Thyroid gland (tissue), 4 donors: ENCODE data around the gene SLC25A30. TPM values are rescaled to one million over a fixed set of nuclear protein-coding genes. Genes with fewer than 3 reads are reported as not detected.

Experiments
- DNase-seq, 2 donors: peaks; one replicate each; pipeline ENCODE4 v3.0.0-alpha.2; 2019
- H3K27ac ChIP-seq, 3 donors: fragments of 200-600 bp; sonication (generic); 1 replicate in 2 of 3; 2 replicates in 1 of 3; pipeline ENCODE4 v1.5.1; 2016 to 2019; ENCODE audit warnings: mild to moderate bottlenecking in 1 of 3, moderate library complexity in 1 of 3
- H3K27me3 ChIP-seq: fragments of 200-600 bp; sonication (generic); one replicate; pipeline ENCODE4 v1.5.1; 2019
- H3K36me3 ChIP-seq, 2 donors: fragments of 200-600 bp; sonication (generic); one replicate each; pipeline ENCODE4 v1.5.1; 2016 to 2019
- H3K4me1 ChIP-seq, 2 donors: fragments of 200-600 bp; sonication (generic); one replicate each; pipeline ENCODE4 v1.5.1; 2017 to 2019
- H3K4me3 ChIP-seq, 3 donors: fragments of 200-600 bp; sonication (generic); replicated peaks in 1 of 3; 1 replicate in 2 of 3; 2 replicates in 1 of 3; pipeline ENCODE4 v1.5.1; 2016; ENCODE audit warnings: mild to moderate bottlenecking in 1 of 3
- H3K9me3 ChIP-seq: fragments of 200-600 bp; sonication (generic); one replicate; pipeline ENCODE4 v1.5.1; 2017
- POLR2A ChIP-seq, 2 donors: fragments of 450-650 bp; IDR thresholded peaks; one replicate each; pipeline ENCODE4 v1.6.1; 2017; ENCODE audit warnings: antibody characterized with exemption in 2 of 2, mild to moderate bottlenecking in 2 of 2, moderate library complexity in 1 of 2
- WGBS, 2 donors: methylation state at CpG; one replicate each; pipeline ENCODE4 v1.1.5; 2017; 5-methylcytosine and 5-hydroxymethylcytosine counted together
- intact Hi-C: fragments of 100-400 bp; cut with DNase I; formaldehyde crosslinking; loops from one replicate; pipeline ENCODE4 v1.15.1; 2023
- total RNA-seq, 4 donors: library from RNA; depleted of rRNA; stranded (reverse); fragments of >200 nt; gene quantifications; one replicate each; pipeline ENCODE4 v1.2.3, GENCODE V29; 2016
- TF ChIP-seq, protein P1 (sequence below), 6 experiments: fragments of 200-600 bp in 3 of 6; fragments of 450-650 bp in 3 of 6; sonication (generic) in 3 of 6; IDR thresholded peaks; one replicate each; pipeline ENCODE4 v1.5.1; 2016 to 2019; ENCODE audit warnings: antibody characterized with exemption in 6 of 6, mild to moderate bottlenecking in 2 of 6, inconsistent platforms in 1 of 6, moderate library complexity in 1 of 6

SLC25A30 gene
- total RNA-seq, 4 donors from 2014 or later = 11.3 to 16.1 (median 15.9) TPM

DNA sequence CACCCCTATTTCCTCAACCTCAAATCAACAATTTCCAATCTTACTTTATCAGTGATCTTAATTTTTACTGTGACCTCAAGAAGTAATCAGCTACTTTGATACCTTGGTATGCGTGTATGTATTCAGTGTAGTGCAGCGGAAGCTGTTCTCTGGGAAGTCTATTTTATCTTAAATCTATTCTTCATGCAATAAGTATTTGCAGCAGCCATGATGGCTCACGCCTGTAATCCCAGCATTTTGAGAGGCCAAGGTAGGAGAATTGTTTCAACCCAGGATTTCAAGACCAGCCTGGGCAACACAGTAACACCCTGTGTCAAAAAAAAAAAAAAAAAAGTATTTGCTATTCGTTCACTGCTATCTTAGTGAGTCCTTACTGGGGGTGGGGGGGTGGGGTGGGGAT, 6.5 kb downstream of the SLC25A30 start:
- H3K36me3 ChIP-seq = peaks cover 7 to 13% of the 10 kb centered on the region in 2 donors
- 90 to 91% methylated on average over 4 of the region's 4 CpGs for WGBS, 2 donors
- peaks cover 15 to 17% of the 10 kb centered on the region in 2 donors for H3K4me1 ChIP-seq
- H3K27ac ChIP-seq = no peak overlapping the region
- H3K27me3 ChIP-seq = no peaks in the 10 kb centered on the region
- DNase-seq = no peak
- H3K9me3 ChIP-seq = no peaks in the 10 kb centered on the region
- H3K4me3 ChIP-seq = no peak overlapping the region
- TF ChIP-seq, protein P1, sequence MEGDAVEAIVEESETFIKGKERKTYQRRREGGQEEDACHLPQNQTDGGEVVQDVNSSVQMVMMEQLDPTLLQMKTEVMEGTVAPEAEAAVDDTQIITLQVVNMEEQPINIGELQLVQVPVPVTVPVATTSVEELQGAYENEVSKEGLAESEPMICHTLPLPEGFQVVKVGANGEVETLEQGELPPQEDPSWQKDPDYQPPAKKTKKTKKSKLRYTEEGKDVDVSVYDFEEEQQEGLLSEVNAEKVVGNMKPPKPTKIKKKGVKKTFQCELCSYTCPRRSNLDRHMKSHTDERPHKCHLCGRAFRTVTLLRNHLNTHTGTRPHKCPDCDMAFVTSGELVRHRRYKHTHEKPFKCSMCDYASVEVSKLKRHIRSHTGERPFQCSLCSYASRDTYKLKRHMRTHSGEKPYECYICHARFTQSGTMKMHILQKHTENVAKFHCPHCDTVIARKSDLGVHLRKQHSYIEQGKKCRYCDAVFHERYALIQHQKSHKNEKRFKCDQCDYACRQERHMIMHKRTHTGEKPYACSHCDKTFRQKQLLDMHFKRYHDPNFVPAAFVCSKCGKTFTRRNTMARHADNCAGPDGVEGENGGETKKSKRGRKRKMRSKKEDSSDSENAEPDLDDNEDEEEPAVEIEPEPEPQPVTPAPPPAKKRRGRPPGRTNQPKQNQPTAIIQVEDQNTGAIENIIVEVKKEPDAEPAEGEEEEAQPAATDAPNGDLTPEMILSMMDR (IDR thresholded peaks at IDR 0.05) = no peak
- no peak for TF ChIP-seq POLR2A (IDR thresholded peaks at IDR 0.05)
- intact Hi-C loops = loop anchor here (10.0 kb wide), 1 partner anchor 67 kb away; the partner anchor contains the start of gene TPT1

DNA sequence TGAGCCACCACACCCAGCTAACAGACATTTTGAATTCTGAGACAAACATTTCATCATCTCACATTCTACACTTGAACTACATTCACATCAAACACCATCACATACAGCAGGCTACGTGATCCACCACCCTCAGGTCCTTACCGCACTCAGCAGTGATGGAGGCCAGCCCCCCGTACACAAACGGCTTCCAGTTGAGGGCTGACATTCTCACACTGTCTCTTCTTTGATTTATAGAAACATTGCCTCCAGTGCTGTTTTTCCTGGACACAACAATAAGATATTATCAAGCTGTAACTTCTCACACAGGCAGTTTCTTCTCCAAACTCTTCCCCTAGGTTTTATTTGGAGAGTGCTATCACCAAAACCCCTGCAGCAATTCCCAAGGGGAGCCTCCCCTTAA, 7.0 kb downstream of the SLC25A30 start:
- H3K27ac ChIP-seq = no peak overlapping the region
- intact Hi-C loops = loop anchor here (10.0 kb wide), 1 partner anchor 66 kb away; the partner anchor contains the start of gene TPT1
- WGBS, 2 donors = 81 to 87% methylated on average over 4 of the region's 4 CpGs
- no peaks in the 10 kb centered on the region for H3K27me3 ChIP-seq
- no peak overlapping the region for H3K4me3 ChIP-seq
- H3K36me3 ChIP-seq = peaks cover 7 to 13% of the 10 kb centered on the region in 2 donors
- TF ChIP-seq, protein P1 (IDR thresholded peaks at IDR 0.05) = no peak
- no peak for TF ChIP-seq POLR2A (IDR thresholded peaks at IDR 0.05)
- H3K4me1 ChIP-seq = peaks cover 13 to 17% of the 10 kb centered on the region in 2 donors
- H3K9me3 ChIP-seq = no peaks in the 10 kb centered on the region
- DNase-seq = no peak

DNA sequence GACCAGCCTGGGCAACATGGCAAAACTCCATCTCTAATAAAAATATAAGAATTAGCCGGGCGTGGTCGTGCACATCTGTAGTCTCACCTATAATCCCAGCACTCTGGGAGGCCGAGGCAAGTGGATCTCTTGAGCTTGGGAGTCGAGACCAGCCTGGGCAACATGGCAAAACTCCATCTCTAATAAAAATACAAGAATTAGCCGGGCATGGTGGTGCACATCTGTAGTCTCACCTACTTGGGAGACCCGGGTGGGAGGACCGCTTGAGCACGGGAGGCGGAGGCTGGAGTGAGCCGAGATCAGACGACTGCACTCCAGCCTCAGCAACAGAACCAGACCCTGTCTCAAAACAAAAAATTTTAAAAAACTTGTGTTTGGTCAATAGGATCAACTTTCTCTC, 7.7 kb downstream of the SLC25A30 start:
- 91 to 93% methylated on average over 12 of the region's 12 CpGs for WGBS, 2 donors
- Histone ChIP-seq H3K9me3 (no peaks in the 10 kb centered on the region), H3K27ac (no peak overlapping the region), H3K27me3 (no peaks in the 10 kb centered on the region), H3K36me3 (peaks cover 7 to 13% of the 10 kb centered on the region in 2 donors), H3K4me3 (no peak overlapping the region), H3K4me1 (peaks cover 13 to 16% of the 10 kb centered on the region in 2 donors)
- DNase-seq = no peak
- TF ChIP-seq, protein P1 (IDR thresholded peaks at IDR 0.05) = no peak
- no peak for TF ChIP-seq POLR2A (IDR thresholded peaks at IDR 0.05)
- intact Hi-C loops = loop anchor here (10.0 kb wide), 1 partner anchor 66 kb away; the partner anchor contains the start of gene TPT1

DNA sequence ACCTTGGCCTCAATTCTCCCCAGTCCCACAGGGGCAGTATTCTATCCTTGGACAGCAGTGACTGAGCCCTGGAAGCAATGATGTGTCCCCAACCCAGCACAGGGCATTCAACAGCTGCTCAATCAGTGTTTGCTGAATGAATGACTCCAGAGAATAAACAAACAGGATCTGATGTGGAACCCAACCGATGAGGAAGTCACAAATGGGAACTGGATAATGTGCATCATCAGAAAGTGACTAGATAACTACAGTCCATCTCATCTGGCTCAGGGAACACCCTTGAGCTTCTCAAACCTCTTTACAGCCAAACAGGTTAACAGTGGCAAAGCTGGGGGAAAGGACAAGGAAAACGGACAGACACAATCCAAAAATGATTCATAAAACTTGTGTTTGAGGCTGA, 8.2 kb downstream of the SLC25A30 start:
- H3K4me3 ChIP-seq = no peak overlapping the region
- H3K36me3 ChIP-seq = peaks cover 7 to 13% of the 10 kb centered on the region in 2 donors
- H3K9me3 ChIP-seq = no peaks in the 10 kb centered on the region
- H3K27ac ChIP-seq = no peak overlapping the region
- no peaks in the 10 kb centered on the region for H3K27me3 ChIP-seq
- intact Hi-C loops = loop anchor here (10.0 kb wide), 1 partner anchor 65 kb away; the partner anchor contains the start of gene TPT1
- DNase-seq = no peak
- TF ChIP-seq, protein P1 (IDR thresholded peaks at IDR 0.05) = no peak
- no peak for TF ChIP-seq POLR2A (IDR thresholded peaks at IDR 0.05)
- WGBS, 2 donors = 75 to 83% methylated on average over 2 of the region's 2 CpGs
- H3K4me1 ChIP-seq = peaks cover 10 to 12% of the 10 kb centered on the region in 2 donors

DNA sequence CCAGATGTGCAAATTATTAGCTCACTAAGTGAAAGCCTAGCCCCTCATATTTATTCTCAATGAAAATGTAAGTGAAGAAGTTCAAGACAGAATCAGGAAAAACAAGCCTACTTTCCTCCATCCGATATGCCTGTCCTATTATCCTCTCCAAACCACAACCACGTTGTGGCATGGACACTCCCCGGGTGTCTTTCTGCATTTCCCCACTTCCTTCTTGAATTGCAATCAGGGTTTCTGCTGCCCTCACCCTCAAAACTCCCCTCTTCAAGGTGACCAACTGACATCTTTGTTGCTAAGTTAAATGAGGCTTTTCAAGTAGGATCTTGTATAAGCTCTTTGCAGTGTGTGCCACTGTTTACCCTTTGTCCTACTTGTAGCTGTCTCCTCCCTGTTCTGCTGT, 11.8 kb downstream of the SLC25A30 start:
- H3K4me3 ChIP-seq = no peak overlapping the region
- 86 to 89% methylated on average over 3 of the region's 3 CpGs for WGBS, 2 donors
- TF ChIP-seq, protein P1 (IDR thresholded peaks at IDR 0.05) = no peak
- TF ChIP-seq POLR2A (IDR thresholded peaks at IDR 0.05) = no peak
- H3K27ac ChIP-seq = no peak overlapping the region
- DNase-seq = no peak
- H3K36me3 ChIP-seq = peaks cover 7 to 13% of the 10 kb centered on the region in 2 donors
- intact Hi-C loops = no loop called here
- no peaks in the 10 kb centered on the region for H3K27me3 ChIP-seq
- no peaks in the 10 kb centered on the region for H3K9me3 ChIP-seq
- H3K4me1 ChIP-seq = peaks cover 5 to 12% of the 10 kb centered on the region in 2 donors
